NCI-H146 treated with DMSO at 0.1 percent for 48 hours (cell line): ENCODE data around the gene SAFB.

ENCODE experiments used
- DNase-seq: peaks from one replicate; lab custom pipeline; 2025; ENCODE audit not compliant: unreplicated experiment; lab: John Stamatoyannopoulos, UW

SAFB gene

DNA sequence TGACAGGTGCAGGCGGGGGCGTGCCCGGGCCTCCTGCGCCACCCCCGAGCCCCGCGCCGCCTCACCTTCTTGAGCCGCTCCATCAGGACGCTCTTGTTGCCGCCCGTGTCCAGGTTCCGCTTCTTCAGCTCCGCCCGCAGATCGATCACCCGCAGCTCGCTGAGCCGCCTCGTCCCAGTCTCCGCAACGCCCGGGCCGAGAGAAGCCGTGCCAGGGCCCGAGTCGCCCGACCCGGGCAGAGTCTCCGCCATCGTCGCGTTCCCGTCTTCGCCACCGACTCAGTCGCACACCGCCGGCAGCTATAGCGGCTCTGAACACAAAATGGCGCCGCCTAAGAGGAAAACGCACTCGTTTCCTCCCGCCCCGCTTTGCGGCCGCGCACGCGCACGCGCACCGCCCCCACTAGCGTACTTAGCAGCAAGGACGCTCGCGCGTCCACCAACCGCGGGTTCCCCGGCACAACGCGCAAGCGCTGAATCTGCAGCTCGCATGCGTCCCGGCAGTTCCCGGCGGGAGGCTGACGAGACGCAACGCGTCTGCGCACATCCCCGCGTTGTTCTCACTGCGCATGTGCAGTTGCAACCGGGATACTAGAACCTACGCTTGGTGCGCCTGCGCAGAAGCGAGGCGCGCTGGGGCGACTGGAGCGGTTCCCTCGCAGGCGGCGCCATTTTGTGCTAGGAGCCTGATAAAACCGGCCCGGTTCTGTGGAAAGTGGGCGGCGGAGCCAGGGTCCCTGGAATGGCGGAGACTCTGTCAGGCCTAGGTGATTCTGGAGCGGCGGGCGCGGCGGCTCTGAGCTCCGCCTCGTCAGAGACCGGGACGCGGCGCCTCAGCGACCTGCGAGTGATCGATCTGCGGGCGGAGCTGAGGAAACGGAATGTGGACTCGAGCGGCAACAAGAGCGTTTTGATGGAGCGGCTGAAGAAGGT is at the start of gene SAFB, which contains the start of gene SAFB2:
Gene SAFB (plus strand): TSS at position 619 of the 932 bp plus-strand sequence. CDS start 123 bp downstream, at position 742.
Gene SAFB2 (minus strand): TSS at position 312 of the 932 bp plus-strand sequence. CDS start 61 bp downstream, at position 251.
- peak; percentile 88 for DNase-seq

DNA sequence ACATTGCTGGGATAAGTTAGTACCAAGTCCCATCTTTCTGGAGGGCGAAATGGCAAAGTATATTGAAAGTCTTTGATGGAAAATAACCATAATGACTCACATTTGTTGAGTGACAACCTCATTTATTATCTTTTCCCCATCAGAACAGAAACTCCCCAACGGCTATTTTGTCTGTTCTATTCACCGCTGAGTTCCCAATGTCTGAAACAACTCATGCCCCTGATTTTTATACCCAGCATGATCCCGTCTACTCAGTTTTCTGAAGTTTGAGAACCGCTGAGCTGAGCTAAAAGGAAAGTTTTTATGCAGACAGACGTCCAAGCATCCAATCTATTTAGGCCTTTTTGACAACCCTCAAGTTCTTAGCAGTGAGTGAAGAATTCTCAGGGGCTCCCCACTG is 47.3 kb upstream of the SAFB start:
- DNase-seq = no peak

DNA sequence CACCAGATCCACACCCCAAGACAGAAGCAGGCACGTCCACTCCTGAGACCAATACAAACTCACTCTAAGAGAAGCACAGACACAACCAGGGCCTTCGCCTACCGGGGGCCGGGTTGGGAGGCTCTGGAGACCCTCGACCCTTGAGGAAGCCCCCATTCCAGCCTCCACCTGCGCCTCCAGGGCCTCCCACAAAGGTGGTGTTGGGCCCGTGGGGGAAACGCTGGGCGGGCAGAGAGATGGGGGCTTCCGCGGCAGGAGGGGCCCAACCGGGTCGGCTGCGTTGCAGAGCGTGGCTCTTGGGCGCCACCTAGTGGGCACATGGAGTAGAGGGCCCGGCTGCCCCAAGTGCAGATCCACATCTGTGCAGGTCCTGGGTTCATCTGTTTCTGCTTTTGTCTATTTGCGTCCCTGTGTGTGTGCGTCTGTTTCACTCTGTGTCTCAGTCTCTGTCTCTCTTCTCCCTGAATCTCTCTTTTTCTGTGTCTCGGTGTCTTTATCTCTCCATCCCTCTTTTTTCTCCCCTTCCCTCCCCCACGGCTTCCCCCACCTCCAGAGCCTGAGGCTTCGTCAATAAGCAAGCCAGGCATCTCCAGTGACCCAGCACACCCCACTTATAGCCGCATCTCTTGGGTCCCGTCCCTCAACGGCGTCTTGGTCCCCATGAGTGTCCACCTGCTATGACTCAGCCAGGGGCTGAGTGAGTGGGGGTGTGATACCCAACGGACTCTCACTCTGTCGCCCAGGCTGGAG is 44.6 kb upstream of the SAFB start:
- no peak for DNase-seq

DNA sequence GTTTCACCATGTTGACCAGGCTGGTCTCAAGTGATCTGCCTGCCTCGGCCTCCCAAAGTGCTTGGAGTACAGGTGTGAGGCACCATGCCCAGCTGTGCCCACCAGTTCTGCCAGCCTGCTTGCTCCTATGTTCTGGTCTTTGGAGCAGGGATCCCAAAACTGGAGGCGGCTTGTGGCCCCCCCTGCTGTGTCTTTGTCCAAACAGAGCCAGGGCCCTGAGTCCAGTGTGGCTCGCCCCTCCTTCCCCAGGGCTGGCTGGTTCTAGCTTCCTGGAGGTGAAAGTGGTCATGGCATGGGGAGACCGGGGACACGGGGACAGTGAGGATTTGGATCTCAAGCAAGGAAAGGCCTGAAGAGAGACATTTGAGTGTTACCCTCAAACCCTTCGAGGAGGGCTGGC is 43.6 kb upstream of the SAFB start:
- no peak for DNase-seq

DNA sequence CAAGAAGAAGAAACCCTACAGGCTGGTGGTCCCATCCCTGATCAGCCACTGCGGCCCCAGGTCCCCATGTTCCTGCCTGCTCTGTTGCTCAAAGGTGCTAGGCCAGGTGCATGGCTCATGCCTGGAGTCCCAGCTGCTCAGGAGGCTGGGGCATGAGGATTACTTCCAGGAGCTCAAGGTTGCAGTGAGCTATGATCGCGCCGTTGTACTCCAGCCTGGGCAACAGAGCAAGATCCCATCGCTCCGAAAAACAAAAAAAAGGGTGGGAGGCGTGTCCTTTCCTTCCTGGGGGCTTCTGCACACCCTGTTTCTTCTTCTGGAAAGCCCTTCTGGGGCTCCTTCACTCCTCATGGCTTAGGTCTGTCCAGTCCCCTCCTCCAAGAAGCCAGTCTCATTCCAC is 43.2 kb upstream of the SAFB start:
- DNase-seq = no peak

DNA sequence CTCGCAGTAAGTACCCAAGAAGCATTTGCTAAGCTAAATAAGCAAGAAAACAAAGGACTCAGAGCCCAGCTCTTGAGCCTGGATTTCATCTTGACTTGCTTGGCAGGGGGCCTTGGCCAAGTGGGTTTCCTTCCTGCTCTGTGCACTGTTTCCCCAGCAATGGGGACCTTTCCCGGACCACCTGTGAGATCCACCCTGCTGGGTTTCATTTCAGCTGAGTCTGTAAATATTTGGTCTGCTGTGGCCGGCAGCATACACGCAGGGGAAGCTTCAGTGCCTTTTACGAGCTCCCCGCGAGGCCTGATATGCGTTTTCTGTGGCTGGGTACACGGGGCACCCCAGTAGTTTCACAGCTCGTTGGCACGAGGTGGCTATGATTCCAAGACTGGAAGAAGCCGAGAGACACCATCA is 42.7 kb upstream of the SAFB start:
- DNase-seq = peak; percentile 52

DNA sequence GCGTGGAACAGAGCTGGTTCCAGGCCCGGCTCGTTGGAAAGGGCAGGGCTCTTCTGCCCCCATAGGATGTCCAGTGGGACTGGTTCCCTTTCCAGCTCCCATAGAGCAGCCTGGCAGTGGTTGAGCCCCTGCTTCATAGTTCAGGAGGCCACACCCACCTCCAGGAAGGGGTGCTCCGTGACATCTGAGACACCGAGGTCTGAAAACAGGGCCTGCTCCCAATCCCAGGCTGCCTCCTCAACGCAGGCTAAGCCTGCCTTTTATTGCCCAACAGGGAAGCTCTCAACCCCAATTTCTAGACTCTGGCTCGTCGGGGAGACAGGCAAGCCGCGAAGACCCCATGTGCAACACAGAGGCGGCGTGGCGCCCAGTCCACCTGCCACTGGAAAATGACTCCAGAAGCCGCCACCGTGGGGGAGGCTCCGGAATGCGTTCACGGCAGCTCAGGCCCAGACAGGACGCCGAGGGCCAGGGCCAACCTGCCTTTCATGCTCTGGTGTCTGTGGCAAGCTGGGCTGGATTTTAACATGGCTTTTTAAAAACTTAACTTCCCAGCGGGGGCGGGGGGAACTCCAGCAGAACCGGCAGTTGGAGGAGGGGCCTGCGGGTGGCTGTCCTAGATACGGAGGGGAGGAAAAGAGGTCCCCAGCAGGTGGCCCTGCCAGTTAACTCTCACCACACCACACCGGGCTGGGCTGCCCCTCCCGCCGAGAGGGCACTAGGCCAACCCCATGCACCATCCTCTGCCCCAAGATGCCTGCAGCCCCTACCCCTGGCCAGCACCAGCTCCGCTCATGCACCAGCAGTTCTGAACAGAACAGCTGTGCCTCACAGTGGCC is 37.2 kb upstream of the SAFB start:
- DNase-seq = no peak

DNA sequence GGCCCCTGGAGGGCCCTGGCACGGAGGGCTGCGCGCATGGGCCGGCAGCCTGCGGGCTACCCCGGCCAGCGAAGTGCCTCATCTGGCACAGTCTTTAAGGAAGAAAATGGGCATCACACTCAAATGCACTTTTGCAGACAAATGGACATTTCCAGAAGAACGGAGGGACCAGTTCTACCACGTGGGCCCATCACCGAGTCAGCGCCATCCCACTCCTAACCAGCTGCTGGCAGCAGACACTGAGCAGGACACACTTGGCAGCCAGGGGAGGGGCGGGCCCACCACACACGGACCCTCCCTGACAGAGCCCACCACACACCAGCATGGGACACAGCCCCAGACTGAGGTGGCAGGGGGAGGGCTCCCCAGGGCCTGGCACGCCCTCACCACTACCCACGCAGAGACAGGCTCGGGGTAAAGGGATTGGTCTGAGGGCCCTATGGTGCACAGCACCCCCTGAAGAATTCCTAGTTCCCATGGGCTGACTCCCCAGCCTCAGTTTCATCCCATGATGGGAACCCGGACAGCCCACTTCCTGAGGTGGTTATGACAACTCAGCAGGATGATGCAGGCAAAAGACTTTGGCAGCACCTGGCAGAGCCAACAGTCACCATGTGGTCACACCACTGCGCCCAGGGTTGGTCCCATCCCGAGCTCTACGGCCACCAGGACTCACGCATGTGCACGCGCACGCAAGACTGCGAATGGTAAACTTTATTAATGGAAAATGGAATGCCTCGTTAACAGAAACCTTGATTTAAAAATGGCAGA is 36.4 kb upstream of the SAFB start:
- no peak for DNase-seq

DNA sequence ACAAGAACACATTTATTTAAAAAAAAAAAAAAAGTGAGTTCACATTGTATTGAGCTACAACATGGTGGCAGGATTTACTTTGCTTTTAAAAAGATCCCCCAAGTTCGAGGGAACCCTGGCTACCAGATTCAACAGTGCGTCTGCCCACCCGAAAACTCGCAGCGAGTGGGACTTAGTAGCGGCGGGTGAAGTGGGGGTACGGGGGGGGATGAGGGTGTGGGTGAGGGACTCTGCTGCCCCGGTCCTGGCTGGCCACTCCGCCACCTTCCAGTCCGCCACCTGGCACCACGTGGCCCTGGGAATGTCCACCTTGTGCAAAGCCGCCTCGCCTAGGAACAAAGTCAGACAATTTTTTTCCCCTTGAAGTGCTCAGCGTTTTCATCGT is 35.8 kb upstream of the SAFB start:
- no peak for DNase-seq

DNA sequence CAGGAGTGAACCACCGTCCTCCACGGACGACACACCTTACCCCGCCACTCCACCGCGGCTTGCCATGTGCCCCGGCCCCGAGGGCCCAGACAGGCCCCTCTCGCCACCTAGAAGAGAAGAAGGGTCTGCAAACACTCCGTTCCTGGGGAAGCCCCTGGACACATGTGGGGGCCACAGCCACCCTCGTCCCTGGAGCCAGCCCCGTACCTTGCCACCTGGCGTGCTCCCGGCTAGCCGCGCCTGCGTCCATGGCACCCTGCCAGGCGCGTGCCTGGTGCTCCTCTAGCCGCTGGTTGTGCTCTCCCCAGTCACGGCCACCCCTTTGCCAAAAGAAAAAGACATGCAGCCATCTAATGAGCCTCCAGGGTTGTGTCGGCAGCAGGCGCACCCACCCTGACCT is 35.2 kb upstream of the SAFB start:
- no peak for DNase-seq

DNA sequence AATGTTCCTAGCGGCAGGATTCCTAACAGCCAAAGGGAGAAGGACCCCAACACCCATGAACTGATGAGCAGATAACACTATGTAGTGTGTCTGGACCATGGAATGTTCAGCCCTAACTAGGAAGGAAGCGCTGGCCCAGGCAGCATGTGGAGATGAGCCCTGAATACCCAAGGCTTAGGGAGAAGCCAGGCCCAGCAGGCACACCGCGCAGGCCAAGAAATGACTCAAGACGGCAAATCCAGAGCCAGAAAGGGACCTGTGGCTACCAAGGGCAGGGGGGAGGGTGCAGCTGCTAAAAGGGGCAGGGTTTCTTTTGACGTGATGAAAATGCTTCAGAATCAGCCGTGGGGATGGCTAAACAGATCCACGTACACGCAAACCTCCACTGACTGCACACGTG is 34.4 kb upstream of the SAFB start:
- DNase-seq = no peak

DNA sequence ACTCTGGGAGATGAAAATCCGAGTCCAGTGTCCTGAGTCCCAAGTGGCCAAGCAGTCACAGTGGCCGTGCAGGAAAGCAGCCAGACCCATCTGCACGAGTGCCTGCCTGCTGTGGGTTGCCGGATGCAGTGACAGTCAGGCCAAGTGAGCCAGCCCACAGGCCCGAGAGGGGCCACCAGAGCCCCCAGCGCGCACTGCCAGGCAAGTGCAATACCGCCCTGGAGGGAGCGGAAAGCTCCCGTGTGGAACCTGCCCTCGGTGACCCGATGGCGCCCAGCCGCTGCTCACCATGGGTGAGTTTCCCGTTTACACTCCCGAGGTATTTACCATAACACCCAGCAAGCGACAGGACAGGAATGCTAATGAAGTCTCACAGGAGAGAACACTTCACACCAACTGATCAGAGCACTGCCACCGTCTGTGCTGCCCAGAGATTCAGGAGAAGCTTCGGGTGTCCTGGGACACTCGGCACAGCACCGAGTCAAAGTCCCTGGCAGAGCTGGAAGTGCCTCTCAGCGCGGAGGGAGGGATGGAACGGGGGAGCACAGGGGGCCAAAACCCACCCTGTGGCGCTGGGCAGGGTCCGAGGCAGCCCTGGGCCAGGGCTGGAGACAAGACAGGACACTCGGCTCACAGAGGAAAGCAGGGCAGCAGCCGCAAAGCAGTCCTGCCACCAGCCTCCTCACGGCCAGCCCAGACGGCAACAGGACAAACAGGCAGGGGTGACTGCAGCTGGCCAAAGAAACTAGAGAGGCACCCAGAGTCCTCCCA is 33.8 kb upstream of the SAFB start:
- no peak for DNase-seq

DNA sequence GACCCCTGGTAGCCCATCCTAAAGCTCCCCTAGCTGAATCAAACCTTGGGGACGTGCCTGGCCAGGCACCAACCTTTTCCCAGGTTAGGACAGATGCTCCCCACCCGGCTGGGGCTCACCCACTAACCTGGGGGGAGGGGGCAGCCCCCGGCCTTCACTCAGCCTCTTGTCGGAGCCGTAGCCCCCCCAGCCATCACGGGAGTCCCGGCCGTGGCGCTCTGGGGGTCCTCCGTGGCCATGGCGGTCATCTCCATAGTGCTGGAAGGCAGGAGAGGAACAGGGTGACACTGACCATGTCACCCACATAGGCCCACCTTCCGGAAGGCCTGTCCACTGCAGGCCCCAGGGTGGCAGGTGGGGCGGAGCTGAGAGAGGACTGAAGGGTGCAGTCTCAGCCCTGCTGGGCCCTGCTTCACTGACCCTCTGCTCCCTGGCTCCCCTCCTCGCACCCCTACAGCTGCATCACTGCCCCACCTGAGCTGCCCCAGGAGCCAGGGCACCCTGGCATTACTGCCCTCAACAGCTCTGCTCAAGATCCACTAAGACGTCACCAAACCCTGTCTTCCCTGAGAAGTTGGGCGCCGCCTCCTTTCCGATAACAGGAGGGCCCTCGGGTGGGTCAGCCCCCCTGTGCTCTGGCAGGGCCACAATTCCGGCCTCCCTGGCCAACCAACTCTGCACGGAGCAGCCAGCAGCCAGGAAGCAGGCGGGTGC is 32.6 kb upstream of the SAFB start:
- DNase-seq = no peak

DNA sequence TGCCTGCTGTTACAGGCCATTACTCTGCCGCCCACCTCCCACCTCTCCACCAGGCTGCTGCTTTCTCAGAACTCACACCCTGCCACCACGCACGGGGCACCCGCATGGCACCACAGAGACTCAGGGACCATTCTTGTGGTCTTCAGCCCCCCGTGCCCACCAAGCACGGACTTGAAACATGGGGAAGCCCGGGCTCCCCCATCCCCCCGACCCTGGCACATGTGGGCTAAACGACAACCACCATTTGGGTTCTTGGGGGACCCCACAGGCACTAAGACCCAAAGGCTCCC is 32.1 kb upstream of the SAFB start:
- no peak for DNase-seq

DNA sequence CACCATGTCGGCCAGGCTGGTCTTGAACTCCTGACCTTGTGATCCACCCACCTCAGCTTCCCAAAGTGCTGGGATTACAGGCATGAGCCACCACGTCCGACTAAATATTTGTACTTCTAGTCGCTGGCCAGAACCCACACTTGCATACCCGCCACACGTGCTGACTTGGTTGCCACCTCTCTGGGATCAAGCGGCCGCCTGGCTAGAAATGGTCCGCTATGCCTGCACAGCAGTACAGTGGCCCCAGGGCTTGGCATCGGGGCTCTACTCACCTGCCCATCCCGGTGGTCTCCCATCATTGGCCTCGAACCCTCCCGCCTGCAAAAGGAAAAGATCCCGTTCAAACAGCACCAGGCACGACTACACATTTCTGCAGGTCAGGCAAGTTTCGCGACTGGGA is 31.4 kb upstream of the SAFB start:
- DNase-seq = no peak

DNA sequence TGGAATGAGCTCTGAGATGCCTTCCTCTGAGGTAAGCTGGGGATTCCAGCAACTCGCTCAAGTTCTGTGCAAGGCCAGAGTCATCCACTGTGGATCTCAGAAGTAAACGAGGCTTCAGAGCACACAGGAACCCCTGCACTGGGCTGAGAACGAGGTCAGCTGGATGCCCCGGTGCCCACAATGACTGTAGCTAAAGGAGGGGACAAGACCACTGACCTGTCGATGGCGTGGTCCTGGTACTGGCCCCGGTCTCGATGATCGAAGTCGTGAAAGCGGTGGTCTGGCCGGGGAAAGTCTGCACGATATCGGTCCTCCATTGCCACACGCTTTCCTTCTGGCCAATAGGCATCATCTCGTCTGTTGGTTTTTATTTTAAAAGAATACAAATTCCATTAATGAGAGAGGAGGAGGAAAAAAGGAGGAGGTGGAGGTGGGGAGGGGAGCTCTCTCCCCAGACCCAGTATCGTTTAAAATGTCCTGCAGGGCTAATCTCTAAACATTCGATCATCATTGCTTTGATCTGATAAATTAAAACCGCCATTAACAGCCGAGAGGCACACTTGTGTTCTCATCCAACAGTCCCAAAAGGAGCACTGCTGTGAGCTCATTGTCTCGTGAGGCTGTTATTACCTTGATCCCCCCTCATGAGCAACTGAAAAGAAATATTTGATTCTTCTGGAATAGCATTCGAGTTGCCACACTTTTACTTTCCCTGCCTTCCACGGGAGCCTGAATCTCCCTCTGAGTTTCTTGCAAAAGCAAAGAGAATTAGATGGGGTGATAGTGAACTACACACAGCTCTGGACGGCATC is 30.1 kb upstream of the SAFB start:
- no peak for DNase-seq

DNA sequence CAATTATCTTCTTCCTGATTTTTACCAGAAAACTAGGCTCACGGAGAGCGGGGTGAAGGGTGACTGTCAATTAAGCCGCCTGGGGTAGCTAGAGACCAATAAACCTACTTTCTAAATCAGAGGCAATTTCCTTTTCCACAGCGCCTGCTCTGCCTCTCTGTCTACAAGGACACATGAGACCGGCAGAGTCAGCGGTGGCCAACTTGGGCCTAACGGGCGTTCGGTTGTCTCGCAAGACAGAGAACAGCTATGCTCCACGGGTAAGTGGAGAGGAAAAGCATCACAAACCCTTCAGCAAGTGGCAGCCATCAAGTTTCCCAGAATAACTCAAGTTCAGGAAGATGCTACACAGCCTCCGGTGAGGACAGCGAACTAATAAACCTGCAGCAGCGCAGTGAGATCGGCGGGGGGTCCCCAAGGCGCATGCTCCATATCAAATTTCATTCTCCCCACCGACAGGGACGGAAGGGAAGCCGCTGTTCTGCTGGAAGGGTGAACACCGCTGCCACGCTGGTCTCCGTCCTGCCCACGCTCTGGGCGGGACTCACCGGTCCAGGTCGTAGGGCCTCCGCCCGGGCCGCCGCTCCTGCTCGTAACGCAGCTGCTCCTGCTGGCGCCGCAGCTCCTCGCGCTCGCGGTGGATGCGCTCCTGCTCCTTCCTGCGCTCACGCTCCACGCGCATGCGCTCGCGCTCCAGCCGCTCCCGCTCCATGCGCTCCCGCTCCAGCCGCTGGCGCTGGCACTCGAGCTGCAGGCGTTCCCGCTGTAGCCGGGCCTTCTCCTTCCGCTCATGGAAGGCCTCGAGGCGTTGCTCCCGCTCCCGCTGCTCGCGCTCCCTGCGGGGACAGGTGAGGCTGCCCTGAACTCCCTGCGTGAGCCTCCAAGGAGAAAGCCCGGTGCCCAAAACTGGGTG is 29.3 kb upstream of the SAFB start:
- no peak for DNase-seq
